K562 (cell line): ENCODE data around the gene SLC8A2. TPM values are rescaled to one million over a fixed set of nuclear protein-coding genes. Genes with fewer than 3 reads are reported as not detected.

ENCODE experiments used
- ATAC-seq: fragments of 200-7000 bp; cut with Tn5 transposase; 3 replicates; pipeline ENCODE4 v1.9.1; 2020; ENCODE audit warnings: moderate library complexity
- BruUV-seq: library from RNA; stranded (reverse); fragments of 400-500 nt; replicated peaks from 2 replicates; lab custom pipeline; 2021; lab: Mats Ljungman, UMichigan
- CTCF ChIA-PET: fragments of 300-600 bp; formaldehyde crosslinking; extraction: SDS; loops from one replicate; lab custom pipeline; 2021; ENCODE audit warnings: low intra/inter-chr PET ratio; lab: Yijun Ruan, JAX
- POLR2A ChIA-PET: fragments of 300-600, 350-650 bp; sonication (Branson Sonifier 250); formaldehyde crosslinking; extraction: SDS; loops from one replicate; lab custom pipeline; 2021; ENCODE audit warnings: antibody characterized with exemption, inconsistent platforms; lab: Yijun Ruan, JAX
- DNase-seq, 4 experiments: peaks; one replicate each; pipeline versions ENCODE4 v3.0.0 to v3.0.0-alpha.2; 2011 to 2018; ENCODE audit warnings: low spot score in 3 of 4, mixed read lengths in 3 of 4; ENCODE audit errors: extremely low read depth in 1 of 4
- FAIRE-seq: peaks from 2 replicates; lab custom pipeline; 2011; peaks lifted over from hg19 to GRCh38; lab: Jason Lieb, UNC
- H2AFZ ChIP-seq: 2 replicates; pipeline ENCODE4 v1.6.0; 2011; ENCODE audit warnings: low read depth, low read length, control low read depth, inconsistent platforms
- H3K27ac ChIP-seq: fragments of 200-600 bp; 3 replicates; pipeline ENCODE4 v1.8.0; 2011; ENCODE audit warnings: low read depth, mild to moderate bottlenecking, control low read depth, inconsistent platforms, low read length, moderate library complexity, mixed read lengths; ENCODE audit errors: extremely low read depth
- H3K27me3 ChIP-seq, 2 experiments: fragments of 300-600 bp in 1 of 2; 2 replicates in 1 of 2; 3 replicates in 1 of 2; pipeline versions ENCODE4 v1.6.0 to v1.8.0; 2011; ENCODE audit warnings: inconsistent platforms in 2 of 2, low read length in 2 of 2, mild to moderate bottlenecking in 1 of 2, mixed read lengths in 1 of 2, moderate library complexity in 1 of 2; ENCODE audit not compliant: control insufficient read depth in 2 of 2, insufficient read depth in 2 of 2
- H3K36me3 ChIP-seq: fragments of 300-600 bp; 3 replicates; pipeline ENCODE4 v1.8.0; 2011; ENCODE audit warnings: mild to moderate bottlenecking, low read length, inconsistent platforms; ENCODE audit not compliant: control insufficient read depth, insufficient read depth
- H3K4me1 ChIP-seq, 2 experiments: fragments of 200-600 bp in 1 of 2; replicated peaks in 1 of 2; 2 replicates in 1 of 2; 3 replicates in 1 of 2; pipeline versions ENCODE4 v1.5.1 to v1.8.0; 2011; ENCODE audit warnings: inconsistent platforms in 2 of 2, low read length in 2 of 2, mild to moderate bottlenecking in 1 of 2, mixed read lengths in 1 of 2, moderate library complexity in 1 of 2; ENCODE audit not compliant: control insufficient read depth in 2 of 2, insufficient read depth in 2 of 2
- H3K4me2 ChIP-seq: 2 replicates; pipeline ENCODE4 v1.6.1; 2011; ENCODE audit warnings: low read length, control low read depth, inconsistent platforms, mixed read lengths; ENCODE audit not compliant: insufficient read depth
- H3K4me3 ChIP-seq: fragments of 200-600 bp; sonication (generic), shearing (Covaris generic); 2 replicates; pipeline ENCODE4 v1.5.1; 2016; ENCODE audit warnings: control low read depth, inconsistent platforms
- H3K79me2 ChIP-seq: fragments of 200-600 bp; 3 replicates; pipeline ENCODE4 v1.8.0; 2011; ENCODE audit warnings: low read length, inconsistent platforms; ENCODE audit not compliant: control insufficient read depth, insufficient read depth
- H3K9ac ChIP-seq, 2 experiments: 2 replicates each; pipeline versions ENCODE4 v1.6.0 to v1.6.1; 2011; ENCODE audit warnings: low read depth in 2 of 2, low read length in 2 of 2, control low read depth in 1 of 2, inconsistent platforms in 1 of 2, mild to moderate bottlenecking in 1 of 2, mixed read lengths in 1 of 2; ENCODE audit not compliant: insufficient read depth in 1 of 2
- H3K9me1 ChIP-seq: one replicate; pipeline ENCODE4 v1.6.0; 2011; ENCODE audit warnings: inconsistent platforms, mild to moderate bottlenecking, low read length, moderate library complexity; ENCODE audit not compliant: control insufficient read depth, insufficient read depth
- H3K9me3 ChIP-seq: replicated peaks from 2 replicates; pipeline ENCODE4 v1.5.1; 2011; ENCODE audit warnings: low read depth, low read length, inconsistent platforms; ENCODE audit not compliant: control insufficient read depth, insufficient read depth
- H4K20me1 ChIP-seq: replicated peaks from 2 replicates; pipeline ENCODE4 v1.6.1; 2011; ENCODE audit warnings: low read length, inconsistent platforms, mixed read lengths; ENCODE audit not compliant: control insufficient read depth, insufficient read depth
- SMARCA4 ChIP-seq: fragments of 450-650 bp; IDR thresholded peaks from 2 replicates; pipeline ENCODE4 v1.6.1; 2016
- WGBS: fragments of 100-300 bp; shearing (Covaris generic); methylation state at CpG from one replicate; pipeline ENCODE4 v1.1.6; 2016; ENCODE audit warnings: low coverage, mixed read lengths; ENCODE audit not compliant: insufficient coverage; ENCODE audit errors: missing lambda C conversion rate; 5-methylcytosine and 5-hydroxymethylcytosine counted together
- in situ Hi-C: fragments of 300-500 bp; cut with MboI; formaldehyde crosslinking; loops from 4 replicates; pipeline ENCODE4 v1.15.0; 2018; ENCODE audit warnings: inconsistent platforms, mixed read lengths
- intact Hi-C: fragments of 100-400 bp; cut with micrococcal nuclease; formaldehyde crosslinking; loops from 2 replicates; pipeline ENCODE4 v1.14.2; 2022
- polyA plus RNA-seq, 8 experiments: library from polyadenylated mRNA; depleted of rRNA in 4 of 8; stranded (reverse) in 5 of 8; unstranded in 3 of 8; fragments of >200 nt; fragmentation: Nextera tagmentation in 2 of 8; fragmentation: Illumina TruSeq in 1 of 8; extraction: Ambion mirVana in 2 of 8; extraction: Trizol in 1 of 8; gene quantifications; 2 replicates each; pipeline versions ENCODE4 v1.2.1 to v1.2.3, GENCODE V29; 2011 to 2014; ENCODE audit warnings: inconsistent platforms in 1 of 8, missing spikeins in 1 of 8
- total RNA-seq, 7 experiments: library from RNA; depleted of rRNA in 6 of 7; stranded (reverse); fragments of >200 nt in 6 of 7; fragmentation: Illumina TruSeq in 2 of 7; extraction: Trizol in 2 of 7; gene quantifications; 2 replicates each; pipeline versions ENCODE4 v1.2.1 to v1.2.3, GENCODE V29; 2011 to 2021; ENCODE audit warnings: low replicate concordance in 1 of 7
- TF ChIP-seq, protein P1 (sequence below): sonication (generic); formaldehyde crosslinking; IDR thresholded peaks from 2 replicates; pipeline ENCODE4 v1.8.1; 2023; ENCODE audit warnings: mild to moderate bottlenecking, missing genetic modification reagents
- TF ChIP-seq, protein P2 (sequence below): fragments of 250-450 bp; sonication (Bioruptor Pico); IDR thresholded peaks from 2 replicates; pipeline ENCODE4 v1.8.0; 2022; ENCODE audit warnings: inconsistent platforms, mild to moderate bottlenecking, moderate library complexity, borderline replicate concordance
- TF ChIP-seq, protein P3 (sequence below): fragments of 150-350 bp; conservative IDR thresholded peaks from 2 replicates; pipeline ENCODE4 v1.6.1; 2014; ENCODE audit warnings: low read length

The SLC8A2 gene
- total and polyA plus RNA-seq, 9 of the 15 experiments (the other 6 are each of a cell fraction or from before 2014, with no cell fraction given): 0.07 to 0.66 (median 0.24) TPM; not detected in 3

DNA sequence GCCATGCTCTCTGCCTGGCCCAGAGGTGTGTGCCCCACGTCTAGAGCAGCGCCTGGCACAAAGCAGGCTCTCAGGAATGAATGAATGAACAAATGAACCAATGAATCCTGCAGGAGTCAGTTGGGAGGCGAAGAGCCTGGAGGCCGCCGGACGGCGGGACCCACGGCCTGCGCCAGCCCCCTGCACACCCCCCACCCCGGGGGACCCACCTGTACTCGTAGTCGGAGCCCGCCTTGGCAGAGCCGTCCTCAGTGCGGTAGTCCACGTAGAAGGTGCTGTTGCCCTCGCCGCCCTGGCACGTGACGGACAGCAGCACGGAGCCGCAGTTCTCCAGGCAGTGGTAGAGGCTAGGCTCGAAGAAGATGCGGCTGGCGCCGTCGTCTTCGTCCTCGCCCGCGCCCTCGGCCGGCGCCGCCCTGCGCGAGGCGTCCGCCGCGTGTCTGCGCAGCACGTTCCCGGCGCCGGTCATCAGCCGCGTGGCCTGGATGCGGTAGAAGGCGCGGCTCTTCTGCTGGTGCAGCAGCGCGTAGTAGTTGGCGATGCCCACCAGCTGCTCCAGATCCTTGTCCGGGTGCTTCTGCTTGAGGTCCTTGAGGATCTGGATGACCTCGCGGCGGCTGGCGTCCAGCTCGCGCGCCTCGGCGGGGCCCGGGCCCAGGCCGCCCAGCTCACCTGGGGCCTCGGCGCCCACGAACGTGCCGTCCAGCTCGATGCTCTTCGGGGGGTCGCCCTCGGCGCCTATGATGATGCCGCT lies 14.8 kb downstream of the SLC8A2 start:
- no peak overlapping the region for H3K4me2 ChIP-seq
- no peak overlapping the region for H3K4me3 ChIP-seq
- no peak overlapping the region for H3K9ac ChIP-seq
- H3K36me3 ChIP-seq: no peaks in the 10 kb centered on the region
- BruUV-seq: no TSS peak
- no peak for FAIRE-seq
- H4K20me1 ChIP-seq: no peaks in the 10 kb centered on the region
- H3K27me3 ChIP-seq: peaks cover 18 to 50% of the 10 kb centered on the region in 2 experiments
- WGBS: 66% methylated on average over 46 of the region's 77 CpGs
- CTCF ChIA-PET: no interaction called here
- in situ Hi-C loops: no loop called here
- no peak overlapping the region for H3K27ac ChIP-seq
- POLR2A ChIA-PET: interaction anchor here (0.9 kb wide), 1 partner anchor 12 kb away, joined by 3 read pairs; no protein-coding TSS in a partner anchor
- H3K9me3 ChIP-seq: no peaks in the 10 kb centered on the region
- H3K79me2 ChIP-seq: no peaks in the 10 kb centered on the region
- no peak for DNase-seq
- no peak overlapping the region for H2AFZ ChIP-seq
- no peak for ATAC-seq
- TF ChIP-seq, protein P1, sequence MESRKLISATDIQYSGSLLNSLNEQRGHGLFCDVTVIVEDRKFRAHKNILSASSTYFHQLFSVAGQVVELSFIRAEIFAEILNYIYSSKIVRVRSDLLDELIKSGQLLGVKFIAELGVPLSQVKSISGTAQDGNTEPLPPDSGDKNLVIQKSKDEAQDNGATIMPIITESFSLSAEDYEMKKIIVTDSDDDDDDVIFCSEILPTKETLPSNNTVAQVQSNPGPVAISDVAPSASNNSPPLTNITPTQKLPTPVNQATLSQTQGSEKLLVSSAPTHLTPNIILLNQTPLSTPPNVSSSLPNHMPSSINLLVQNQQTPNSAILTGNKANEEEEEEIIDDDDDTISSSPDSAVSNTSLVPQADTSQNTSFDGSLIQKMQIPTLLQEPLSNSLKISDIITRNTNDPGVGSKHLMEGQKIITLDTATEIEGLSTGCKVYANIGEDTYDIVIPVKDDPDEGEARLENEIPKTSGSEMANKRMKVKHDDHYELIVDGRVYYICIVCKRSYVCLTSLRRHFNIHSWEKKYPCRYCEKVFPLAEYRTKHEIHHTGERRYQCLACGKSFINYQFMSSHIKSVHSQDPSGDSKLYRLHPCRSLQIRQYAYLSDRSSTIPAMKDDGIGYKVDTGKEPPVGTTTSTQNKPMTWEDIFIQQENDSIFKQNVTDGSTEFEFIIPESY: peak; percentile 48; the same call in 1 of the 2 replicates
- TF ChIP-seq SMARCA4: no peak
- TF ChIP-seq, protein P2, sequence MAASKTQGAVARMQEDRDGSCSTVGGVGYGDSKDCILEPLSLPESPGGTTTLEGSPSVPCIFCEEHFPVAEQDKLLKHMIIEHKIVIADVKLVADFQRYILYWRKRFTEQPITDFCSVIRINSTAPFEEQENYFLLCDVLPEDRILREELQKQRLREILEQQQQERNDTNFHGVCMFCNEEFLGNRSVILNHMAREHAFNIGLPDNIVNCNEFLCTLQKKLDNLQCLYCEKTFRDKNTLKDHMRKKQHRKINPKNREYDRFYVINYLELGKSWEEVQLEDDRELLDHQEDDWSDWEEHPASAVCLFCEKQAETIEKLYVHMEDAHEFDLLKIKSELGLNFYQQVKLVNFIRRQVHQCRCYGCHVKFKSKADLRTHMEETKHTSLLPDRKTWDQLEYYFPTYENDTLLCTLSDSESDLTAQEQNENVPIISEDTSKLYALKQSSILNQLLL (CRISPR knock-in tag): no peak
- TF ChIP-seq, protein P3, sequence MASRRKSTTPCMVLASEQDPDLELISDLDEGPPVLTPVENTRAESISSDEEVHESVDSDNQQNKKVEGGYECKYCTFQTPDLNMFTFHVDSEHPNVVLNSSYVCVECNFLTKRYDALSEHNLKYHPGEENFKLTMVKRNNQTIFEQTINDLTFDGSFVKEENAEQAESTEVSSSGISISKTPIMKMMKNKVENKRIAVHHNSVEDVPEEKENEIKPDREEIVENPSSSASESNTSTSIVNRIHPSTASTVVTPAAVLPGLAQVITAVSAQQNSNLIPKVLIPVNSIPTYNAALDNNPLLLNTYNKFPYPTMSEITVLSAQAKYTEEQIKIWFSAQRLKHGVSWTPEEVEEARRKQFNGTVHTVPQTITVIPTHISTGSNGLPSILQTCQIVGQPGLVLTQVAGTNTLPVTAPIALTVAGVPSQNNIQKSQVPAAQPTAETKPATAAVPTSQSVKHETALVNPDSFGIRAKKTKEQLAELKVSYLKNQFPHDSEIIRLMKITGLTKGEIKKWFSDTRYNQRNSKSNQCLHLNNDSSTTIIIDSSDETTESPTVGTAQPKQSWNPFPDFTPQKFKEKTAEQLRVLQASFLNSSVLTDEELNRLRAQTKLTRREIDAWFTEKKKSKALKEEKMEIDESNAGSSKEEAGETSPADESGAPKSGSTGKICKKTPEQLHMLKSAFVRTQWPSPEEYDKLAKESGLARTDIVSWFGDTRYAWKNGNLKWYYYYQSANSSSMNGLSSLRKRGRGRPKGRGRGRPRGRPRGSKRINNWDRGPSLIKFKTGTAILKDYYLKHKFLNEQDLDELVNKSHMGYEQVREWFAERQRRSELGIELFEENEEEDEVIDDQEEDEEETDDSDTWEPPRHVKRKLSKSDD: no peak
- intact Hi-C loops: no loop called here
- H3K9me1 ChIP-seq: no peaks in the 10 kb centered on the region
- H3K4me1 ChIP-seq: peaks cover 0 to 9% of the 10 kb centered on the region in 2 experiments; a peak in 1 of 5 replicates
